Endodermal cell (in vitro differentiated cells): ENCODE results near the gene PLSCR4. TPM values are rescaled to one million over a fixed set of nuclear protein-coding genes. Genes with fewer than 3 reads are reported as not detected.

Experiments used
- DNase-seq: peaks from one replicate; pipeline ENCODE4 v3.0.0-alpha.2; 2017
- H3K27ac ChIP-seq: 2 replicates; pipeline ENCODE4 v1.5.1; 2013; ENCODE audit warnings: mild to moderate bottlenecking, low read depth, low read length, moderate library complexity
- H3K27me3 ChIP-seq: 2 replicates; pipeline ENCODE4 v1.6.1; 2013; ENCODE audit warnings: mild to moderate bottlenecking, low read length, moderate library complexity; ENCODE audit not compliant: insufficient read depth, control insufficient read depth, poor library complexity, severe bottlenecking
- H3K36me3 ChIP-seq: 2 replicates; pipeline ENCODE4 v1.7.0; 2013; ENCODE audit warnings: mild to moderate bottlenecking, low read length, moderate library complexity; ENCODE audit not compliant: control insufficient read depth, insufficient read depth
- H3K4me1 ChIP-seq: one replicate; pipeline ENCODE4 v1.7.0; 2013; ENCODE audit warnings: low read length; ENCODE audit not compliant: control insufficient read depth, insufficient read depth
- H3K4me3 ChIP-seq: 2 replicates; pipeline ENCODE4 v1.5.1; 2013; ENCODE audit warnings: mild to moderate bottlenecking, low read length, moderate library complexity
- H3K9ac ChIP-seq: 2 replicates; pipeline ENCODE4 v1.6.1; 2013; ENCODE audit warnings: mild to moderate bottlenecking, low read length, moderate library complexity; ENCODE audit not compliant: poor library complexity, severe bottlenecking; ENCODE audit errors: extremely low read depth
- H3K9me3 ChIP-seq: 2 replicates; pipeline ENCODE4 v1.6.1; 2013; ENCODE audit warnings: mild to moderate bottlenecking, low read length, moderate library complexity; ENCODE audit not compliant: control insufficient read depth
- H3K27ac Mint-ChIP-seq: 2 replicates; pipeline ENCODE4 v1.8.0; 2020; ENCODE audit warnings: mixed read lengths
- H3K27me3 Mint-ChIP-seq: 2 replicates; pipeline ENCODE4 v1.8.0; 2021; ENCODE audit warnings: mild to moderate bottlenecking, mixed read lengths; ENCODE audit not compliant: insufficient read depth
- H3K36me3 Mint-ChIP-seq: 2 replicates; pipeline ENCODE4 v1.8.0; 2020; ENCODE audit warnings: low read depth, mixed read lengths
- H3K4me1 Mint-ChIP-seq: 2 replicates; pipeline ENCODE4 v1.8.0; 2020; ENCODE audit warnings: mixed read lengths
- H3K4me3 Mint-ChIP-seq: 2 replicates; pipeline ENCODE4 v1.8.0; 2020; ENCODE audit warnings: mild to moderate bottlenecking, moderate library complexity, mixed read lengths
- H3K9me3 Mint-ChIP-seq: 2 replicates; pipeline ENCODE4 v1.8.0; 2020; ENCODE audit warnings: mild to moderate bottlenecking, mixed read lengths
- CTCF ChIP-seq: fragments of 200-600 bp; sonication (generic); conservative IDR thresholded peaks from 2 replicates; pipeline ENCODE4 v1.5.0; 2021; ENCODE audit warnings: antibody characterized with exemption, mild to moderate bottlenecking
- WGBS, 2 experiments: methylation state at CpG; one replicate each; pipeline versions ENCODE4 v1.1.5 to v1.1.7; 2013; ENCODE audit warnings: missing lambda C conversion rate in 2 of 2, mixed read lengths in 1 of 2; ENCODE audit not compliant: insufficient coverage in 1 of 2, insufficient read length in 1 of 2; 5-methylcytosine and 5-hydroxymethylcytosine counted together
- total RNA-seq, 2 donors: library from RNA; stranded (reverse); fragmentation: NEBNext Ultra II Directional in 1 of 2; extraction: Animal tissue kit (Norgen Biotek cat#: 25700) in 1 of 2; gene quantifications; 2 replicates in 1 of 2; 3 replicates in 1 of 2; pipeline ENCODE4 v1.2.1, GENCODE V29; 2021

PLSCR4 gene
- total RNA-seq, 2 donors from 2014 or later, result 9.3 to 12.3 TPM

- TF ChIP-seq CTCF, result no peak
- Mint-ChIP-seq H3K36me3 (no peaks in the 10 kb centered on the region), H3K27me3 (peaks cover 4% of the 10 kb centered on the region), H3K4me3 (no peak overlapping the region), H3K27ac (peak overlapping the region; percentile 38), H3K9me3 (no peaks in the 10 kb centered on the region), H3K4me1 (peaks cover 33% of the 10 kb centered on the region)
- Histone ChIP-seq H3K27me3 (no peaks in the 10 kb centered on the region), H3K4me1 (no peaks in the 10 kb centered on the region), H3K27ac (no peak overlapping the region), H3K4me3 (no peak overlapping the region), H3K9me3 (no peaks in the 10 kb centered on the region), H3K36me3 (peaks cover 3% of the 10 kb centered on the region), H3K9ac (no peak overlapping the region)
- no peak for DNase-seq
- 83 to 95% methylated on average over 1 to 3 of the region's 3 CpGs for WGBS, 2 experiments
Observed at GRCh38 chr3:146156666-146157314, 94.1 kb downstream of the PLSCR4 start.

- H3K27me3 ChIP-seq, result no peaks in the 10 kb centered on the region
- H3K9ac ChIP-seq, result no peak overlapping the region
- 94 to 100% methylated on average over 3 to 4 of the region's 4 CpGs for WGBS, 2 experiments
- H3K36me3 ChIP-seq, result peaks cover 3% of the 10 kb centered on the region
- Mint-ChIP-seq H3K36me3 (peaks cover 5% of the 10 kb centered on the region), H3K27ac (no peak overlapping the region), H3K27me3 (no peaks in the 10 kb centered on the region), H3K4me1 (peaks cover 33% of the 10 kb centered on the region), H3K9me3 (no peaks in the 10 kb centered on the region), H3K4me3 (no peak overlapping the region)
- DNase-seq, result no peak
- no peak for TF ChIP-seq CTCF
- H3K9me3 ChIP-seq, result no peaks in the 10 kb centered on the region
- H3K4me3 ChIP-seq, result no peak overlapping the region
- H3K27ac ChIP-seq, result no peak overlapping the region
- no peaks in the 10 kb centered on the region for H3K4me1 ChIP-seq
Observed at GRCh38 chr3:146156095-146156494, 94.8 kb downstream of the PLSCR4 start.

- TF ChIP-seq CTCF, result no peak
- Histone ChIP-seq H3K27ac (no peak overlapping the region), H3K9ac (no peak overlapping the region), H3K36me3 (peaks cover 3% of the 10 kb centered on the region), H3K9me3 (no peaks in the 10 kb centered on the region), H3K4me3 (no peak overlapping the region), H3K27me3 (no peaks in the 10 kb centered on the region), H3K4me1 (no peaks in the 10 kb centered on the region)
- WGBS, 2 experiments, result 80 to 89% methylated on average over 1 to 2 of the region's 2 CpGs
- H3K27me3 Mint-ChIP-seq, result no peaks in the 10 kb centered on the region
- peaks cover 7% of the 10 kb centered on the region for H3K36me3 Mint-ChIP-seq
- no peak overlapping the region for H3K27ac Mint-ChIP-seq
- H3K4me1 Mint-ChIP-seq, result peaks cover 33% of the 10 kb centered on the region
- H3K9me3 Mint-ChIP-seq, result no peaks in the 10 kb centered on the region
- no peak overlapping the region for H3K4me3 Mint-ChIP-seq
- DNase-seq, result no peak
Observed at GRCh38 chr3:146154995-146155394, 95.9 kb downstream of the PLSCR4 start.
